ENCODE results near the gene GLP2R. TPM values are rescaled to one million over a fixed set of nuclear protein-coding genes. Genes with fewer than 3 reads are reported as not detected.

GLP2R gene
- total and polyA plus RNA-seq, 2 of the 8 experiments (the other 6 are each of a cell fraction or from before 2014, with no cell fraction given): not detected

GRCh38 chr17:9908649-9909042 lies 82.9 kb downstream of the GLP2R start (continued):
- TF ChIP-seq ATF2 (IDR thresholded peaks at IDR 0.05; ENCODE audit: low read length): no peak
- TF ChIP-seq BACH1 (IDR thresholded peaks at IDR 0.05; ENCODE audit: low read length): no peak
- no peak for TF ChIP-seq SP1 (IDR thresholded peaks at IDR 0.05; ENCODE audit: low read depth, low read length)
- TF ChIP-seq NANOG (IDR thresholded peaks at IDR 0.05; ENCODE audit: insufficient read depth, low read depth, low read length, poor library complexity, severe bottlenecking): no peak
- TF ChIP-seq CHD7 (IDR thresholded peaks at IDR 0.05; ENCODE audit: insufficient replicate concordance, low read length): no peak

Measured in H1 (cell line).